A673 (cell line): ENCODE measurements around the gene GOT2.
"Not testable (repeated sequence)": the region's sequence is repeated elsewhere in the genome, so short reads cannot be mapped to it uniquely, and the experiment has no call there.

ENCODE experiments used
- EZH2 ChIP-seq: fragments of 200-600 bp; sonication (generic); IDR thresholded peaks from 2 replicates; pipeline ENCODE4 v1.6.1; 2017; ENCODE audit warnings: borderline replicate concordance, low read depth, mild to moderate bottlenecking, mixed read lengths, antibody characterized with exemption, low read length; ENCODE audit not compliant: poor library complexity, severe bottlenecking
- TF ChIP-seq, protein P1 (sequence below): fragments of 300-800, 200-600 bp; sonication (generic); conservative IDR thresholded peaks from 2 replicates; pipeline ENCODE4 v1.5.1; 2017; ENCODE audit warnings: low read depth, mild to moderate bottlenecking, antibody characterized with exemption, low read length, moderate library complexity, mixed read lengths

DNA sequence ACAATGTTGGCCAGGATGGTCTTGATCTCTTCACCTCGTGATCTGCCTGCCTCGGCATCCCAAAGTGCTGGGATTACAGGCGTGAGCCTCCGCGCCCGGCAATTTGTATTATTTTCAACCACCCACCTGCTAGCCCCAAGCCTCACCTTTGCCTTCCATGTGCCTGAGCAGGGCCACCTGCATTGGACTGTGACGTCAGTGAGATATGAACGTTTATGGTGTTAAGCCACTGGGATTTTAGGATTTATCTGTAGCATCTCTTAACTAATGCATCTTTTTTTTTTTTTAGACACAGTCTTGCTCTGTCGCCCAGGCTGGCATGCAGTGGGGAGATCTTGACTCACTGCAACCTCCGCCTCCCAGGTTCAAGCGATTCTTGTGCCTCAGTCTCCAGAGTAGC lies 74.2 kb downstream of the GOT2 start:
- TF ChIP-seq, protein P1, sequence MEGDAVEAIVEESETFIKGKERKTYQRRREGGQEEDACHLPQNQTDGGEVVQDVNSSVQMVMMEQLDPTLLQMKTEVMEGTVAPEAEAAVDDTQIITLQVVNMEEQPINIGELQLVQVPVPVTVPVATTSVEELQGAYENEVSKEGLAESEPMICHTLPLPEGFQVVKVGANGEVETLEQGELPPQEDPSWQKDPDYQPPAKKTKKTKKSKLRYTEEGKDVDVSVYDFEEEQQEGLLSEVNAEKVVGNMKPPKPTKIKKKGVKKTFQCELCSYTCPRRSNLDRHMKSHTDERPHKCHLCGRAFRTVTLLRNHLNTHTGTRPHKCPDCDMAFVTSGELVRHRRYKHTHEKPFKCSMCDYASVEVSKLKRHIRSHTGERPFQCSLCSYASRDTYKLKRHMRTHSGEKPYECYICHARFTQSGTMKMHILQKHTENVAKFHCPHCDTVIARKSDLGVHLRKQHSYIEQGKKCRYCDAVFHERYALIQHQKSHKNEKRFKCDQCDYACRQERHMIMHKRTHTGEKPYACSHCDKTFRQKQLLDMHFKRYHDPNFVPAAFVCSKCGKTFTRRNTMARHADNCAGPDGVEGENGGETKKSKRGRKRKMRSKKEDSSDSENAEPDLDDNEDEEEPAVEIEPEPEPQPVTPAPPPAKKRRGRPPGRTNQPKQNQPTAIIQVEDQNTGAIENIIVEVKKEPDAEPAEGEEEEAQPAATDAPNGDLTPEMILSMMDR: not testable (repeated sequence)
- TF ChIP-seq EZH2: not testable (repeated sequence)
